ENCODE measurements around the gene DPY19L3.
"Not testable (repeated sequence)": the region's sequence is repeated elsewhere in the genome, so short reads cannot be mapped to it uniquely, and the experiment has no call there.

The DPY19L3 gene

GRCh38 chr19:32471095-32471494, 65.5 kb downstream of the DPY19L3 start:
- peak in 18 of 42 donors; percentile 6 to 63 (median 24) for DNase-seq
- intact Hi-C loops (cut with DNase I), result no loop called here

- intact Hi-C loops (cut with DNase I), result no loop called here
- DNase-seq, result no peak
Observed at GRCh38 chr19:32471811-32472210, 66.2 kb downstream of the DPY19L3 start.

DNA sequence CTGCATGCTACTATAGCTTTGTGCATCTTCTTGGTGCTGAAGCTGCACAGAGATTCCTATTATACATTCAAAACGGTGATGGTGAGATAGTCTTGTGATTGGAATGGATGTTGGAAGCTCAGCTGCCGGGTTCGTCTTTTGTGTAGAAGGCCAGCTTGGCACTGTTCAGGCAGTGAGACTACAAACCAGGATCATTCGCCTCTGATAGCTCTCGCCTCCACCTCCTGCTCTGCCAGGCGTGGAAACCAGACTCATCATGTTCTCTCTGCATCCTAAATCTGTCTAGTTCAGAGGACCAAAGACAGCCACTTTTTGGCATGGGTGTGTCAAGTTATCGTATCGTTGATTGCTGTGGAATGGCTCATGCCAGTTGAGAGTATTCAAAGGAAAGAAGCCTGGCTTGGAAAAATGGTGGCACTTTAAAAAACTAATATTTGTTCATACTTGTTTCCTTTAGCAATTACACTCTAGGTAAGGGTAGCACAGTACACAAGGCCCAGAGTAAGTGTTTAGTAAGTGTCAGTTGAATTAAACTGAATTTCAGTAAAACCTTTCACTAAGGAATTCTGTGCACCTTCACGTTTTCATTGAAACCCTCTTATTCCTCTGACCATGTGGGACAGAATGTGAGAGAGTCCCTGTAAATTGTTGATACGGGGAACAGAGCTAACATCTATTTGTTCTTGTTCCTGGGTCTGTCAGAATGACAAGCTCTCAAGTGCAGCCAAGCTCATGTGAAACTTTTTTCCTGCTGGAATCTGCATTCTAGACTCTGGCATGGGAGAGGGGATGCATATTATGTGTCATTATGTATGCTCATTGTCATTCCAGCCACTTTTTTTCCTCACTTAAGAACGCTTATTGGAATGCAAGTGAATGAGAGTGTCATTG, 69.8 kb downstream of the DPY19L3 start:
- DNase-seq, result no peak

DNA sequence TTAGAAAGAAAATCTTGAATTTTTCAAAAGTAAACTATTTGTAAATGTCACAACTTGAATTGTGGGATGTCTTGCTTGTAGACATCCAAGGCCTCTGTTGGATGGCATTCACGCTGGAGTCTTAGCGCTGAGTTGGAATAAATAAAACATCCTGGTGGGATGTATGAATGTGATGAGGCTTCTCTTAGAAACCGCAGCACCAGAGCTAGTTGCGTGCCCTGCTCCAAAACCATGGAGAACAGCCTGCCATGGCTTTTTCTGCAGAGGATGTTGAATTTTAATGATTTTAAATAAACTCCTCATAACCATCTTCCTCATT, 70.4 kb downstream of the DPY19L3 start:
- intact Hi-C loops (cut with DNase I), result no loop called here
- DNase-seq, result no peak

More for the DNA sequence above, 69.8 kb downstream of the DPY19L3 start:
- intact Hi-C loops (cut with DNase I), result no loop called here

DNA sequence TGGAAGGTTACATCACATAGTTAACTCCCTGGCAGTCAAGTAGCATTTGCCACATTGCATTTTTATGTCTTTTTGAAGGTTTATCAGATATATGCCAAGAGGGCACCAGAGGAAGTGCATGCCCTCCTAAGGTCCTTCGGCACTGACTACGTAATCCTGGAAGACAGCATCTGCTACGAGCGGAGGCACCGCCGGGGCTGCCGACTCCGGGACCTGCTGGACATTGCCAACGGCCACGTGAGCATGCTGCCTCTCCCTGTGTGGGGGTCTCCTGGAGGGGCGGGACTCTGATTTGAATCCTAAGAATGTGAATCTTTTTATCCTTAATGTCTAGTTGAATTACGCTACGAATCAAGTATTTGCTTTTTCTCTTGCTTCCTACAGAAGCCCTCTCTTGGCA, 74.8 kb downstream of the DPY19L3 start:
- intact Hi-C loops (cut with DNase I), result no loop called here
- DNase-seq, result no peak

- intact Hi-C loops (cut with DNase I), result no loop called here
- no peak for DNase-seq
Observed at GRCh38 chr19:32483574-32483973, 78.0 kb downstream of the DPY19L3 start.

- DNase-seq, result no peak
Observed at GRCh38 chr19:32489971-32490370, 84.4 kb downstream of the DPY19L3 start.

GRCh38 chr19:32497391-32497790, 91.8 kb downstream of the DPY19L3 start:
- DNase-seq, result no peak
- intact Hi-C loops (cut with DNase I), result no loop called here

More at GRCh38 chr19:32489971-32490370, 84.4 kb downstream of the DPY19L3 start:
- intact Hi-C loops (cut with DNase I), result no loop called here

DNA sequence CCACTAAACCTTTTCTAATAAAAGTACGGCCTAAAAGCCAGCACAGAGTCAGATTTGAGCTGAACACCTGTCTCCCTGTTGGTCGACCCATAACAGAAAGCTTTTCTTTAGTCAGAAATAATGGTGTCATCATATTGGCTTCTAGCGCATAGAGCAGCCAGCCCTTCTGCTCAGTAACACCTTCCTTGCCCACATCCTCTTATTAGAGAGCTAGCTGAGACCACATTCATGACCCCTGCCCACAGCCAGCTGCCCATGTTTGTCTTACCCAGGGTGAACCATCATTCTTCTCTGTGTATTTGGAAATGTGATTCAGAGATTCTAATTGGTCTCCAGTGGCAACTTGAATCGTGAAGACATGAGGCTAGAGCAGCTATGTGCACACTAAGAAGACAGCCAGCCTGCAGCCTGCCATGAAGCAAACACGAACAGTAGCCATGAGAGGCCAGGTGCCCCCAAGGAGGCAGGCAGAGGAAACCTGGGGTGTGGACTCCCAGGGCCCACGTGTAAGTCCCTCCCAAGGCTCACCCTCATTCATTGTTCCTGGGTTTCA, 93.2 kb downstream of the DPY19L3 start:
- intact Hi-C loops (cut with DNase I), result no loop called here
- DNase-seq, result no peak

DNA sequence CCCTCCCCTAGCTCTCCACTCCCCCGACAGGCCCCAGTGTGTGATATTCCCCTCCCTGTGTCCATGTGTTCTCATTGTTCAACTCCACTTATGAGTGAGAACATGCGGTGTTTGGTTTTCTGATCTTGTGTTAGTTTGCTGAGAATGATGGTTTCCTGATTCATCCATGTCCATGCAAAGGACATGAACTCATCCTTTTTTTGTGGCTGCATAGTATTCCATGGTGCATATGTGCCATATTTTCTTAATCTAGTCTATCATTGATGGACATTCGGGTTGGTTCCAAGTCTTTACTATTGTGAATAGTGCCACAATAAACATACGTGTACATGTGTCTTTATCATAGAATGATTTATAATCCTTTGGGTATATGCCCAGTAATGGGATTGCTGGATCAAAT, 106.9 kb downstream of the DPY19L3 start:
- DNase-seq; intact Hi-C loops (cut with DNase I): not testable (repeated sequence)

- intact Hi-C loops (cut with DNase I), result no loop called here
- no peak for DNase-seq
Observed at GRCh38 chr19:32519023-32519422, 113.5 kb downstream of the DPY19L3 start.

- intact Hi-C loops (cut with DNase I), result no loop called here
- no peak for DNase-seq
Observed at GRCh38 chr19:32522967-32523366, 117.4 kb downstream of the DPY19L3 start.

GRCh38 chr19:32526895-32527294, 121.3 kb downstream of the DPY19L3 start:
- DNase-seq, result no peak
- intact Hi-C loops (cut with DNase I), result no loop called here

- no peak for DNase-seq
- intact Hi-C loops (cut with DNase I), result no loop called here
Observed at GRCh38 chr19:32530773-32531172, 125.2 kb downstream of the DPY19L3 start.

- intact Hi-C loops (cut with DNase I), result no loop called here
- DNase-seq, result no peak
Observed at GRCh38 chr19:32532233-32532632, 126.7 kb downstream of the DPY19L3 start.

Data from head of caudate nucleus (tissue), 42 donors.